ENCODE results near the gene ZNF90.

ZNF90 gene

GRCh38 chr19:20165971-20166592, 88.3 kb downstream of the ZNF90 start:
- Histone ChIP-seq H3K9me3 (ENCODE audit: insufficient read depth, low read length) (peaks cover 16% of the 10 kb centered on the region; the same call in 1 of the 2 replicates), H3K4me1 (ENCODE audit: low read length) (peaks cover 18% of the 10 kb centered on the region; the same call in 1 of the 2 replicates), H3K79me2 (ENCODE audit: low read length) (peaks cover 29% of the 10 kb centered on the region), H4K20me1 (ENCODE audit: insufficient read depth, low read length) (no peaks in the 10 kb centered on the region), H3K4me2 (ENCODE audit: low read length) (no peak overlapping the region), H3K4me3 (ENCODE audit: low read length) (no peak overlapping the region), H3K27ac (ENCODE audit: low read length) (no peak overlapping the region), H3K9ac (ENCODE audit: low read length) (no peak overlapping the region), H2AFZ (ENCODE audit: low read depth, low read length) (no peak overlapping the region), H3K27me3 (ENCODE audit: low read depth, low read length) (no peaks in the 10 kb centered on the region), H3K36me3 (replicated peaks; ENCODE audit: low read depth, low read length) (peaks cover 28% of the 10 kb centered on the region)
- no peak for TF ChIP-seq EZH2phosphoT487 (IDR thresholded peaks at IDR 0.05; ENCODE audit: low read depth)
- no peak for TF ChIP-seq CTCF (IDR thresholded peaks at IDR 0.05; ENCODE audit: low read depth, low read length)

- H3K79me2 ChIP-seq (ENCODE audit: low read length), result peaks cover 34% of the 10 kb centered on the region
- peak within 1 kb of the TSS; percentile 48 for H3K4me2 ChIP-seq (ENCODE audit: low read length)
- H3K27me3 ChIP-seq (ENCODE audit: low read depth, low read length), result no peaks in the 10 kb centered on the region
- H3K27ac ChIP-seq (ENCODE audit: low read length), result peak within 1 kb of the TSS; percentile 38
- peak within 1 kb of the TSS; percentile 81 for H3K4me3 ChIP-seq (ENCODE audit: low read length)
- peak within 1 kb of the TSS; percentile 73; the same call in 1 of the 2 replicates for H2AFZ ChIP-seq (ENCODE audit: low read depth, low read length)
- H3K4me1 ChIP-seq (ENCODE audit: low read length), result peaks cover 10% of the 10 kb centered on the region; the same call in 1 of the 2 replicates
- peak within 1 kb of the TSS; percentile 64 for H3K9ac ChIP-seq (ENCODE audit: low read length)
- peaks cover 33% of the 10 kb centered on the region for H3K36me3 ChIP-seq (replicated peaks; ENCODE audit: low read depth, low read length)
- no peaks in the 10 kb centered on the region for H4K20me1 ChIP-seq (ENCODE audit: insufficient read depth, low read length)
- H3K9me3 ChIP-seq (ENCODE audit: insufficient read depth, low read length), result peaks cover 13% of the 10 kb centered on the region; the same call in 1 of the 2 replicates
- no peak for TF ChIP-seq CTCF (IDR thresholded peaks at IDR 0.05; ENCODE audit: low read depth, low read length)
These were observed 89.3 kb downstream of the ZNF90 start, which contains the start of gene ZNF486 for GRCh38 chr19:20167020-20167644. TSS of gene ZNF486 (plus strand) at chr19:20167214. CDS start at chr19:20167331, 117 bp downstream.

- Histone ChIP-seq H3K79me2 (ENCODE audit: low read length) (peaks cover 36% of the 10 kb centered on the region), H2AFZ (ENCODE audit: low read depth, low read length) (no peak overlapping the region)
These were observed 89.9 kb downstream of the ZNF90 start for GRCh38 chr19:20167651-20168122.

More at GRCh38 chr19:20167651-20168122, 89.9 kb downstream of the ZNF90 start:
- H3K4me3 ChIP-seq (ENCODE audit: low read length), result peak overlapping the region; percentile 81
- H4K20me1 ChIP-seq (ENCODE audit: insufficient read depth, low read length), result no peaks in the 10 kb centered on the region
- H3K27ac ChIP-seq (ENCODE audit: low read length), result peak overlapping the region; percentile 38
- peaks cover 8% of the 10 kb centered on the region; the same call in 1 of the 2 replicates for H3K9me3 ChIP-seq (ENCODE audit: insufficient read depth, low read length)
- TF ChIP-seq EZH2phosphoT487 (IDR thresholded peaks at IDR 0.05; ENCODE audit: low read depth), result no peak
- no peak for TF ChIP-seq CTCF (IDR thresholded peaks at IDR 0.05; ENCODE audit: low read depth, low read length)
- no peaks in the 10 kb centered on the region for H3K27me3 ChIP-seq (ENCODE audit: low read depth, low read length)
- H3K4me1 ChIP-seq (ENCODE audit: low read length), result peaks cover 4% of the 10 kb centered on the region; the same call in 1 of the 2 replicates
- peak overlapping the region; percentile 48 for H3K4me2 ChIP-seq (ENCODE audit: low read length)
- peaks cover 33% of the 10 kb centered on the region for H3K36me3 ChIP-seq (replicated peaks; ENCODE audit: low read depth, low read length)
- H3K9ac ChIP-seq (ENCODE audit: low read length), result peak overlapping the region; percentile 64
